GM12864 (cell line): Measurements from ENCODE around the gene KSR1.

Experiments used
- DNase-seq: peaks from one replicate; pipeline ENCODE4 v3.0.0-alpha.2; 2011; ENCODE audit warnings: low read depth
- H3K4me3 ChIP-seq: 2 replicates; pipeline ENCODE4 v1.5.1; 2011; ENCODE audit warnings: mild to moderate bottlenecking, low read depth, low read length, control low read depth
- TF ChIP-seq, protein P1 (sequence below): IDR thresholded peaks from 2 replicates; pipeline ENCODE4 v1.5.1; 2011; ENCODE audit warnings: low read depth, mild to moderate bottlenecking, moderate library complexity, low read length, control low read depth, inconsistent platforms; ENCODE audit errors: missing control alignments

Gene KSR1

DNA sequence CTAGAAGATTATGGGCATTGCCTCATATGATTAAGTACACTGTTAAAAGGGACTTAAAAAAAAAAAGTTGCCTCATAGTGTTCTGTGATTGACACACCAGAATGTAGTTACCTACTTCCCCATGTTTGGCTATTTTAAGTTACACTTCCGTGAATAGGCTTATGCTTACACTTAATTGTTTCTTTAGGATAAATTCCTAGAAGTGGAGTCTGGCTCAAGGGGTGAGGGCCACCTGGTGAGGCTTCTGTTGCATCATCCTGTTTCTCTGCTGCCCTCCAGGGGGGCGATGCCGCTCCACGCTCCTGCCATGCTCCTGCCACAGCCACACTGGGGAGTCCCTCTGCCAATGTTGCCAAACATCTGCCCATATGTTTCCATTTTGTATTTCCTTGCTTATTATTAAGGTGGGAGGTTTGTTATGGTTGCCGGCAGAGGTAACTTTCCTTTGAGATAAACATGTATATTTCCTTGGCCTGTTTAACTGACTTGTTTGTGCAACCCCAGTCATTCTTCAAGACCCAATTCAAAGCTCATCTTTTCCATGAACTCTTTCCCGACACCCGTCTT is 73.1 kb downstream of the KSR1 start:
- TF ChIP-seq, protein P1, sequence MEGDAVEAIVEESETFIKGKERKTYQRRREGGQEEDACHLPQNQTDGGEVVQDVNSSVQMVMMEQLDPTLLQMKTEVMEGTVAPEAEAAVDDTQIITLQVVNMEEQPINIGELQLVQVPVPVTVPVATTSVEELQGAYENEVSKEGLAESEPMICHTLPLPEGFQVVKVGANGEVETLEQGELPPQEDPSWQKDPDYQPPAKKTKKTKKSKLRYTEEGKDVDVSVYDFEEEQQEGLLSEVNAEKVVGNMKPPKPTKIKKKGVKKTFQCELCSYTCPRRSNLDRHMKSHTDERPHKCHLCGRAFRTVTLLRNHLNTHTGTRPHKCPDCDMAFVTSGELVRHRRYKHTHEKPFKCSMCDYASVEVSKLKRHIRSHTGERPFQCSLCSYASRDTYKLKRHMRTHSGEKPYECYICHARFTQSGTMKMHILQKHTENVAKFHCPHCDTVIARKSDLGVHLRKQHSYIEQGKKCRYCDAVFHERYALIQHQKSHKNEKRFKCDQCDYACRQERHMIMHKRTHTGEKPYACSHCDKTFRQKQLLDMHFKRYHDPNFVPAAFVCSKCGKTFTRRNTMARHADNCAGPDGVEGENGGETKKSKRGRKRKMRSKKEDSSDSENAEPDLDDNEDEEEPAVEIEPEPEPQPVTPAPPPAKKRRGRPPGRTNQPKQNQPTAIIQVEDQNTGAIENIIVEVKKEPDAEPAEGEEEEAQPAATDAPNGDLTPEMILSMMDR, result no peak
- no peak for DNase-seq
- H3K4me3 ChIP-seq, result no peak overlapping the region

DNA sequence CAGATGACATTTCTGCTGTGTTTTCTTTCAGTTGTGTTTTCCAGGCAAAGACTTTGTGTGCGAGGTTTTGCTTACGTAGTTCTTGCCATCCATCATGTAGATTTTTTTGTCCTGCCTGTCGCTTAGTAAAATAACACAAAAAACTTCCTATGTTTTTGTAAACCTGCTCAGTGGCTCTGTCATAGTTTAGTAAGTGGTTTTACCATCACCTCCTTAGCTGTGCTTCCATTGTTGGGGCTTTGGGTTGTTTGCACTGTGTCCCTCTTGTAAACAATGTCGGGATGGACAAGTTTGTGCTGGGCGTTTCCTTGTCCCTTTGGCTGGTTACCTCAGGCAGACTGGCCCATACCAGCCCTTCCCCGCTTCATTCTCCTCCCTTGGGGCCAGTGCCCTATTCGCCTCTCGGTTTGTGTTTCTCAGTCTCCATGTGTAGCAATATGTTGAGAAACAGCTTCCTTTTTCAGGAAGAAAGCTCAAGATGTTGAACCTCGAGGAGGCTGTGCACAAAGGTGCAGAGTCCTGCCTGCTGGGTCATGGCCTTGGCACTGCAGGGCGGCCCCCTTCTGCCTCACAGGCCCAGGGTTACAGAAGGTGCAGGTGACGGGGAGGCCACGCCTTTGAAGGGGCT is 74.6 kb downstream of the KSR1 start:
- no peak for DNase-seq
- H3K4me3 ChIP-seq, result no peak overlapping the region
- TF ChIP-seq, protein P1, result no peak

DNA sequence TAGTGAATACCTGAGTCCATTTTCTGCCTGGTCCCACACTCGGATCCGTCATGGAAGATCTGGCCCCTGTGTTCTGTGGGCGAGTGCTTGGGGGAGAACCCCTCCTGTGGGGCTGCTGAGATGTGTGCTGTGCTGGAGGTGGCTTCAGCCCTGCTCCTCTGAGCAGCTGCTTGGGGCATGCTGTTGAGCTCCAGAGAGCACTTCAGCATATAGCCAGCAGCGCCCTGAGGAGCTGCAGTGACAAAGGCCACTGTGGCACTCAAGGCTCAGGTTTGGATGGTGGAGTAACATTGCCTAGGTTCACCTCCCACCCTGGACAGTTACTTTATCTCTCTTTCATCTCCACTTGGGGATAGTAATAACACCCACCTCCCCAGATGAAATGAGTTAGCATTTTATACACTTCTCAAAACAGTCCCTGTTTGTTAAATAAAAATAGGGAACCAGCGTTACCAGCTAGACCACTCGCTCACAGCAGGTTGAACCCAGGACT is 75.3 kb downstream of the KSR1 start:
- TF ChIP-seq, protein P1, result no peak
- H3K4me3 ChIP-seq, result no peak overlapping the region
- DNase-seq, result no peak

DNA sequence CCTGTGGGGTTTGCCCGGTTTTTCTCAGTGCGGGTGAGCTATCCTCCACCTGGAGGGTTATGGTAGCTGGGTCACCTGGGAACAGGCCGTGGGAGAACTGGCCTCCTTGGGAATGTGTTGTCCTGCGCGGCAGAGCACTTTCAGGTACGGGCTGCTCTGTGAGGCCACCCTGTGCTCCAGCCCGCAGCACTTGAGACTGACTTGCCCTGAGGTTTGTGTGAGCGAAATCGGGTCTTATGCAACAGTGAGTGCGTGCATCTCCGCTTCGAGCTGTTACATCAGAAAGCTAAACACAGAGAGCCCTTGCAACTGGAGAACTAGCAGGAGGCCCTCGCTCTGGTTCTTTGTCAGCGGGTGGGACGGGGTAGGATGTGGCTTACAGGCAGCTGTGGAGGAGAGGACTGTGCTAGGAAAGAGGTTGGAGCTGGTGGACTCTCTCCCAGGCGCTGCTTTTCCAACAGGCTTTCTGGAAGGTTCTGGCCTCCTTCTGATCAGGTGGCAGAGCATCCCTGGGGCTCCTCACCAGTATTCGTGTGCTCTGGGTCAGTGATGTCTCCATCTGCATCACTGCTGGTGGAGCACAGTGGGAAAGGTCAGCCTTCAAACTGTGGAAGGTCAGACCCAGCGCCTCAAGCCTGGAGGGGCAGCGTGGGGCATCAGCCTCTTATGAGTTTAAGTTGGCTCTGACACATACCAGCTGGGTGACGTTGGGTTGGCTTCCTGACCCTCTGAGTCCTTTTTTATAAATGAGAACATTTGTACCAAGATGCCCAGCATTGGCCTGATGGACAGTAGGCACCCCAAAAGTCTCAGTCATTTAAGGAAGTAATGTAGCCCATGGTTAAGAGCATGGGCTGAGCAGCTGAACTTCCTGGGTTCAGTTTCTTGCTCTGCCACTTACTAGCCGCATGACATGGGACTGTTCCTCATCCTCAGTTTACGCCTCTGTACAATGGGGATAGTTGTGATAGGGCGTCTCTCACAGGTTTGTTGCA is 76.3 kb downstream of the KSR1 start:
- TF ChIP-seq, protein P1, result no peak
- no peak overlapping the region for H3K4me3 ChIP-seq
- no peak for DNase-seq

DNA sequence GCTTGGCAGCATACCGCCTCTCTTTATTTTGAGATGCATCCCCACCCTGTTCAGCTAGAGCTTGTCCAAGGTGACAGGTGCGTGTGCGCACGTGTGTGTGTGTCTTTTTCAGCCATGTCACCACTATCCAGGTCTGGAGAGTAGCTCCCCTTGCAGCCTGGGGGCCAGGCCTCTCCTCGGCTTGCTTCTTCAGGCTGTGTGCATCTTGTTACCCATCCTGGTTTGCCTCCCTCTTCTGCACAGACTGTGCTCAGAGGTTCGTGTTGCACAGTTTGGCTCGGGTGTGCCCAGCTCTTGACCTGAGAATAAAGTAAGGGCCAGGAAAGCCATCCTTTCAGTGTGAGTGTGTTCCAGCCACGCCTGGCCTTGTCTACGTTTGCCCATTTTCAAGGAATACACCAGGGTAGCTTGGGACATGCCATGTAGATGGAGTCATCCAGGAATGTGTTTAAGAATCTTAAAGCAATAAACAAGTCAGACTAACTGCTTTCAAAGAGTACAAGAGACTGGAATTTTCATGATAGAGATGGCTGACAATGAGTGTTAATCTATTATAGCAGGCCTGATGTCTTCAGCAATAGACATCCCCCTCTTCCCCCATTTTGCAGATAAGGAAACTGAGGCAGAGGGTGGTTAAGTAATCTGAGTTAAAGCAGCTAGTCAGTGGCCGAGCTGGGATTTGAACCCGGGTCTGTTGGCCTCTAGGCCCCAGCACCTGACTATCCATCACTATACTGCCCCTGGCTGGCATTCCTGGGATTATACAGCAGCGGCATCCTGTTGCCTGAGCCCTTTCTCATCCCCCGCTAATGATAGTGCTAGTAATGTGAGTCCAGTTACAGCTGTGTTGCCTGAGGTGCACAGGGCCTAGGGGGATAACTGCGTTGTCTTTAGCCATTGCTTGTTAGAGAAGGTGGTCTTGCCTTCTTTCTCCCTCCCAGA is 77.9 kb downstream of the KSR1 start:
- no peak overlapping the region for H3K4me3 ChIP-seq
- TF ChIP-seq, protein P1, result no peak
- no peak for DNase-seq

DNA sequence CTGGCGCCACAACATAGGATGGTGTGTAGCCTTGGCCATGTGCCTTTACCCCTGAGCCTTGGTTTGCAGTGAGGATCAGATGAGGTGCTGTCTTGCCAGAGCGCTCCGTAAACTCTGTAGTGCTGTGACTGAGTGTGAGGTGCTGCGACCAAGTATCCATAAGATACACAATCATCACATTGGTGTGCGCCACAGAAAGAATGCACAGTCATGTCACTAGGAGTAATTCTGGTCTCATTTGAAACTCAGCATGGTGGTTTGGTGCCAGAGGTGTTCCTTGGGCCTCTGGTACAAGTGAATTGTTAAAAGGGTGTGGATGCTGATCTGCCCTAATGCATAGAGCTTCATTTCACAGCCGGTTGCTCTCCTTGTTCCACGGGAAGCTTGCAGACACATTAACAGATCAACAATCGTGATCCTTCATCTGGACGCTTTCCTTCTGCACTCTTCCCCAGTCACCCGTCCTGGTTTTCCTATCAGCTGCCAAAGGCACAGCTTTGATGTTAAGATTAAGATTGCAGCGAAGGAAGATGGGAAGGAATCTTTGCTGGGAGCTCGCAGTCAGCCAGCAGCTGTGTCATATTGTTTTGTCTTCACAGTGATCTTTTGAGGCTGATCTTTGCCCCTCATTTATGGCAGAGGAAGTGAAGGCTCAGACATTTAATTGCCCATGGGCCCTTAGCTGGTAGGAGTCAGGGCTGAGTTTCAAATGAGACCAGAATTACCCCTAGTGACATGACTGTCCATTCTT is 79.1 kb downstream of the KSR1 start:
- TF ChIP-seq, protein P1, result no peak
- DNase-seq, result no peak

More for the DNA sequence above, 79.1 kb downstream of the KSR1 start:
- H3K4me3 ChIP-seq, result no peak overlapping the region
